Muscle of leg (tissue), 11 donors: Measurements from ENCODE around the gene ARL2. TPM values are rescaled to one million over a fixed set of nuclear protein-coding genes. Genes with fewer than 3 reads are reported as not detected.

ENCODE experiments used
- DNase-seq: peaks from one replicate; pipeline ENCODE4 v3.0.0; 2013
- H3K27ac ChIP-seq: one replicate; pipeline ENCODE4 v1.5.1; 2013; ENCODE audit warnings: mild to moderate bottlenecking, low read length, control low read depth
- H3K27me3 ChIP-seq: one replicate; pipeline ENCODE4 v1.6.1; 2013; ENCODE audit warnings: low read length; ENCODE audit not compliant: control insufficient read depth, insufficient read depth
- H3K36me3 ChIP-seq: one replicate; pipeline ENCODE4 v1.6.1; 2013; ENCODE audit warnings: low read length; ENCODE audit not compliant: control insufficient read depth, insufficient read depth
- H3K4me1 ChIP-seq: one replicate; pipeline ENCODE4 v1.6.1; 2013; ENCODE audit warnings: low read length; ENCODE audit not compliant: control insufficient read depth, insufficient read depth
- H3K4me3 ChIP-seq: one replicate; pipeline ENCODE4 v1.5.1; 2013; ENCODE audit warnings: low read length, control low read depth
- H3K9me3 ChIP-seq: replicated peaks from 2 replicates; pipeline ENCODE4 v1.6.1; 2013; ENCODE audit warnings: low read depth, low read length; ENCODE audit not compliant: control insufficient read depth
- WGBS: methylation state at CpG from one replicate; pipeline ENCODE4 v1.1.5; 2013; ENCODE audit warnings: missing lambda C conversion rate; ENCODE audit not compliant: insufficient coverage; 5-methylcytosine and 5-hydroxymethylcytosine counted together
- polyA plus RNA-seq, 8 donors: library from polyadenylated mRNA; unstranded; fragments of 120-200 nt; gene quantifications; one replicate each; pipeline versions ENCODE4 v1.2.1 to v1.2.3, GENCODE V29; 2013; ENCODE audit warnings: inconsistent platforms in 1 of 8, low replicate concordance in 1 of 8; ENCODE audit not compliant: insufficient read length in 8 of 8, insufficient read depth in 1 of 8
- total RNA-seq: library from RNA; stranded (reverse); fragments of 120-200 nt; gene quantifications from one replicate; pipeline ENCODE4 v1.2.4, GENCODE V29; 2013

ARL2 gene
- total and polyA plus RNA-seq, 9 donors, result 80.5 to 101 (median 86.9) TPM

- Histone ChIP-seq H3K27ac (no peak overlapping the region), H3K9me3 (no peaks in the 10 kb centered on the region), H3K4me1 (no peaks in the 10 kb centered on the region), H3K4me3 (no peak overlapping the region), H3K36me3 (no peaks in the 10 kb centered on the region), H3K27me3 (peaks cover 2% of the 10 kb centered on the region)
- no CpG with 5 or more reads among the region's 1 CpG for WGBS
- DNase-seq, result no peak
These were observed 41.6 kb downstream of the ARL2 start for GRCh38 chr11:65055538-65055937.

GRCh38 chr11:65056999-65057398 lies 43.0 kb downstream of the ARL2 start:
- 82% methylated on average over 3 of the region's 6 CpGs for WGBS
- no peaks in the 10 kb centered on the region for H3K36me3 ChIP-seq
- no peaks in the 10 kb centered on the region for H3K4me1 ChIP-seq
- H3K9me3 ChIP-seq, result no peaks in the 10 kb centered on the region
- DNase-seq, result no peak
- H3K4me3 ChIP-seq, result no peak overlapping the region
- no peak overlapping the region for H3K27ac ChIP-seq
- peaks cover 2% of the 10 kb centered on the region for H3K27me3 ChIP-seq

GRCh38 chr11:65057526-65057925 lies 43.6 kb downstream of the ARL2 start:
- no peaks in the 10 kb centered on the region for H3K9me3 ChIP-seq
- no peaks in the 10 kb centered on the region for H3K4me1 ChIP-seq
- H3K36me3 ChIP-seq, result no peaks in the 10 kb centered on the region
- 91% methylated on average over 6 of the region's 7 CpGs for WGBS
- H3K4me3 ChIP-seq, result no peak overlapping the region
- H3K27ac ChIP-seq, result no peak overlapping the region
- peaks cover 2% of the 10 kb centered on the region for H3K27me3 ChIP-seq
- DNase-seq, result no peak

DNA sequence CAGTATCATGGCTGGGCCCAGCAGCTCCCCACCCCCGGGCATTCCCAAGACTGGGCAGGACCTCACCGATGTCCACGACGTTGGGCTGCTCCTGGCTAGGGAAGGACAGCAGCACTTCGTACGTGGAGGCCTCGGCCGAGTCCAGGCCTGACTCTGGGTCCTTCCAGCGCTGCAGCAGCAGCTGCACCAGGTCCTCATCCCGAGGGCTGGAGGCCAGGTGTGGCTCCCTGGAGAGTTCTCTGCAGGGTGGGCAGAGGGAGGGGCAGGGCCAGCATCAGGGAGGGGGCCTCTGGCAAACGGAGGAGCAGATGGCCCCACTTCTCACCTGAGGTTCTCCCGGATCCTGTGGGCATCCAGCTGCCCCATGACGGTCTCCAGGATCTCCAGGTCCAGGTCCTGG lies 44.1 kb downstream of the ARL2 start:
- WGBS, result 61% methylated on average over 10 of the region's 13 CpGs

DNA sequence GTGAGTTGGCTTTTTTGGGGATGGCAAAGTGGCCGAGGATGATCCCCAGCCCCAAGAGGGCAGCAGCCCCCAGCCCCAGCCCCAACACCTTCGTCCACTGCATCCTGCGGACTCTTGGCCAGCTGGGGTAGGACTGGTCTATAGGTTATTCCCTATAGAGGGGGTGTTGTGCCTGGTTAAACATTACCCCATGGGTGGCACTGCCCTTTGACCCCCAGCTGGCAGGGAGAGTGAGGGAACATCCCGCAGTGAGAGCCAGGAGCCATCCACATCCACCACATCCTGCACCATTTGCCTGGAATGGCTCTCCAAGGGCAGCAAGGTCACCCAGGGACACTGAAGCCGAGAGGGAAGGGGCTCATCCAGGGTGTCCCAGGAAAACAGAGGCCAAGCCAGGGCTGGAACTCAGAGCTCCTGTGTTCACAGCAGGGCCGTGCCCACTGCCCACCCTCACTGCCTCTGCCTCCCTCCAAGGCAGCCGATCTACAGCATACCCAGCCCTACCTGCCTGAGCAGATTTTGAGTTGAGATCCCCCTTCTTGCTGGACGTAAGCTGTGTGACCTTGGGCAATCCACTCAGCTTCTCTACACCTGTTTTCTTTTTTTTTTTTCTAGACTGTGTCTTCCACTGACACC lies 44.6 kb downstream of the ARL2 start, which contains the start of gene NAALADL1:
Gene NAALADL1 (minus strand): TSS at position 135 of the 636 bp plus-strand sequence. CDS start 32 bp downstream, at position 103.
- H3K9me3 ChIP-seq, result no peaks in the 10 kb centered on the region
- H3K36me3 ChIP-seq, result no peaks in the 10 kb centered on the region
- H3K27me3 ChIP-seq, result peaks cover 2% of the 10 kb centered on the region
- no peak within 1 kb of the TSS for H3K4me3 ChIP-seq
- no peak within 1 kb of the TSS for H3K27ac ChIP-seq
- H3K4me1 ChIP-seq, result no peaks in the 10 kb centered on the region
- DNase-seq, result no peak
- WGBS, result 73% methylated on average over 4 of the region's 8 CpGs

More for the DNA sequence above, 44.1 kb downstream of the ARL2 start:
- no peak overlapping the region for H3K27ac ChIP-seq
- H3K4me3 ChIP-seq, result no peak overlapping the region
- H3K9me3 ChIP-seq, result no peaks in the 10 kb centered on the region
- H3K27me3 ChIP-seq, result peaks cover 2% of the 10 kb centered on the region
- H3K36me3 ChIP-seq, result no peaks in the 10 kb centered on the region
- DNase-seq, result no peak
- no peaks in the 10 kb centered on the region for H3K4me1 ChIP-seq

DNA sequence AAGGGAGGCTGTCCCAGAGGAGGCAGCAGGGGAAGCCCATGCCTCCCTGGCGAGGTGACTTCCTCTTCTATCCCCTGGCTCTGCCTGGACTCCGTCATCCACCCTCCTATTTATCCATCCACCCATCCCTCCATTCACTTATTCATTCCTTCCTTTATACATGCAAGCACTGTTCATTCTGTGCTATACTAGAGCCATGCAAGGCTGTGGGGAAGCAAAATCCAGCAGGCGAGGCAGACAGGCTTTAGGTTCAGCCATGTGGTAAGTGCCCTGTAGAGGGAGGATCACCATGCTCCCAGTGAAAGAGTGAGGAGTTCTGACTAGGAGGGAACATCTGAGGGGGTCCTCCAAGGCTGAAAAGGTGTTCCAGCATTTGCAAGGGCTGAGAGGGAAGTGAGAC lies 45.6 kb downstream of the ARL2 start:
- WGBS, result 40% methylated on average over 1 of the region's 3 CpGs

DNA sequence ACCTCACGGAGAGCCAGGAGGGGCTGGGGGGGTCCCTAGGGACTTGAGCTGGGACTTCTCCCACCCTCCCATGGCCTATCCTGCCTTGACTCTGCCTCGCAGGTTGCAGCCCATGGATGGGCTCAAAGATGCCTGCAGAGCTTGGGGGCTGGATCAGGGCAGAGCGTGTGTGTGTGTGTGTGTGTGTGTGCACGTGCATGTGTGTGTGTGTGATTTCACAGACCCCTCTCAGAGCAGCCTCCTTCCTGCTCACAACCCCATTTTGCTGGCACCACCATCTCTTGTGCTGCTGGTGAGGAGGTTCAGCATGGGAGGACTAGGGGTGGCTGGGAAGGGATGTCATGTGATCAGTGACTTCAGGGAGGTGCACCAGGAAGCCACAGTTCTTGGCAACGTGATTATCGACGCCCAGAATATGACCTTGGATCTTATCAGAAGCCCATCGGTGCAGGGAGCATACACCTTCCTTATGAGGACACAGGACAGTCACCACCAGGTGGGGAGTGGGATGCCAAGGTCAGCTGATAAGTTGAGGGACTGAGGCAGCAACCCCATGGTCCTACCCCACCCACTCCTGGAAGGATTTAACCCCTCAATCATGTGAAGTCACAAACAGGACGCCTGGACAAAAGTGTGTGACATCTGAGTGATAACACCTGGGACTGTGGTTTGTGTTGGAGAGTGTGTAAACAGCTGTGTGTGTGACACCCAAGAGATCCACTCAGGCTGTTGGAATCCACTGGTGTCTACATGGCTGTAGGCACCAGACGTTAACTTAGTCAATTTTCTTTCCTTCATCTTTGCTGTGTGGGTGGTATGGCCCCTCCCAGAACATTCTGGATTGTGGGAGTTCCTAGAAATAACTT lies 46.2 kb downstream of the ARL2 start:
- no peaks in the 10 kb centered on the region for H3K27me3 ChIP-seq
- no peak overlapping the region for H3K27ac ChIP-seq
- no peaks in the 10 kb centered on the region for H3K4me1 ChIP-seq
- no peak for DNase-seq
- no peak overlapping the region for H3K4me3 ChIP-seq
- no peaks in the 10 kb centered on the region for H3K36me3 ChIP-seq
- 33% methylated on average over 3 of the region's 10 CpGs for WGBS
- no peaks in the 10 kb centered on the region for H3K9me3 ChIP-seq

More for the DNA sequence above, 45.6 kb downstream of the ARL2 start:
- no peak for DNase-seq
- no peaks in the 10 kb centered on the region for H3K36me3 ChIP-seq
- H3K4me3 ChIP-seq, result no peak overlapping the region
- no peaks in the 10 kb centered on the region for H3K27me3 ChIP-seq
- H3K27ac ChIP-seq, result no peak overlapping the region
- H3K4me1 ChIP-seq, result no peaks in the 10 kb centered on the region
- H3K9me3 ChIP-seq, result no peaks in the 10 kb centered on the region

DNA sequence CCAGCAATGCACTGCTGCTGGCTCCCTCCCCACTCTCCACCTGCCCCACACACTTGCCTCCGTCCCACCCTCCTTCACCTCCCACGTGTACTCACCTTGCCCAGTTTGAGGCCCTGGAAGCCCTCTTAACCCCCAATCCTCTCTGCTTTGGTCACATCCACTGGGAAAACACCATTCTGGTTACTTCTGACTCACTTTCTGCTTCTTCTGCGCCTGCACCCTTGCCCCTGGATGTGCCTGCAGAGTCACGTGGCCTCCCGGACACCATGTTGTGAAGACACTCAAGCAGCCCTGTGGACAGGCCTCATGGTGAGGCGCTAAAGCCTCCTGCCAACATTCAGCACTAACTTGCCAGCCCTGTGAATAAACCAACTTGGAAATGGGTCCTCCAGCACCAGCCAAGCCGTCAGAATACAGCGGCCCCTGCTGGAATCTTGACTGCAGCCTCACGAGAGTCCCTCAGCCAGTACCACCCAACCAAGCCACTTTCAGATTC lies 47.0 kb downstream of the ARL2 start:
- H3K36me3 ChIP-seq, result no peaks in the 10 kb centered on the region
- 52% methylated on average over 6 of the region's 9 CpGs for WGBS

DNA sequence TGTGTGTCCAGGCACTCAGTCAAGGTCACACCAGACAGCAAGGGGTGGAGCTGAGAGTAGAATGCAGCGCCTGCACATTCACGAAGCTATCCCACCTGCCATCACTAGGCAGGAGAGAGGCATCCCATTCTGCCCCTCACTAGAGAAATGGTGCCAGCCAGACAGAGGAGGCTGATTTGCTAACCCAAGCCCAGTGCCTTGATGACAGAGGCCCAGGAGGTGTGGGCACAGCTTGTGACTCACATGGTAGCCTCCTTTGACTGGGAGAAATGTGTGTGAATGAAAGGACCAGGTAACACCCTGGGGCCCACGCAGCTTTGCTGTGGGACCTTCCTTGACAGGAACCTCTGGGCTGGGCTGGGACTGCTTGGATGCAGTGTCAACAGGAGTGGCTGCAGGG lies 49.6 kb downstream of the ARL2 start:
- Histone ChIP-seq H3K27ac (no peak overlapping the region), H3K36me3 (no peaks in the 10 kb centered on the region), H3K9me3 (no peaks in the 10 kb centered on the region), H3K27me3 (no peaks in the 10 kb centered on the region), H3K4me3 (no peak overlapping the region), H3K4me1 (no peaks in the 10 kb centered on the region)
- WGBS, result 76% methylated on average over 3 of the region's 3 CpGs
- no peak for DNase-seq

More for the DNA sequence above, 47.0 kb downstream of the ARL2 start:
- Histone ChIP-seq H3K27ac (no peak overlapping the region), H3K4me1 (no peaks in the 10 kb centered on the region), H3K9me3 (no peaks in the 10 kb centered on the region), H3K4me3 (no peak overlapping the region), H3K27me3 (no peaks in the 10 kb centered on the region)
- no peak for DNase-seq

DNA sequence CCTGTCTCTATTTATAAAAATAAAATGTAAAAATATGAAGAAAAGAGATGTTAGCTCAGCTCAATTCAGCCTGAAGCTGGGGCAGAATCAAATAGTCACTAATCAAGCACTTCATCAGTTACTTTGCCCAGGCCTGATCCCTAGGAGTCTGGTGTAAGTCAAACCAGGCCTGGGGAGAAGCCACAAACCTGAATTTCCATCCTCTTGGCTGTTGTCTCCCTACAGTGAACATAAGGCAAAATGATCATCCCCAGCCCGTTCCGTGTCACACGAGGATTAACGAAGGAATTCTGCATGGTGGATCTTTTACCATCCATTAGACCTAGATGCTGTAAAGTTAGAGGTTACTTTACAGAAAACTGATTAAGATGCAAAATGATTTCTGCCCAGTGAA lies 50.9 kb downstream of the ARL2 start:
- no peaks in the 10 kb centered on the region for H3K4me1 ChIP-seq
- DNase-seq, result no peak
- H3K27ac ChIP-seq, result no peak overlapping the region
- WGBS, result no CpG with 5 or more reads among the region's 4 CpGs
- H3K36me3 ChIP-seq, result no peaks in the 10 kb centered on the region
- H3K27me3 ChIP-seq, result no peaks in the 10 kb centered on the region
- H3K9me3 ChIP-seq, result no peaks in the 10 kb centered on the region
- no peak overlapping the region for H3K4me3 ChIP-seq
